HepG2 (cell line): ENCODE data around the gene PKD1L1. TPM values are rescaled to one million over a fixed set of nuclear protein-coding genes. Genes with fewer than 3 reads are reported as not detected.
A peak's percentile ranks its signal among the peaks of the same experiment; 100 is the strongest.

Source experiments
- ATAC-seq: fragments of 200-7000 bp; cut with Tn5 transposase; 3 replicates; pipeline ENCODE4 v1.9.1; 2020; ENCODE audit warnings: mild to moderate bottlenecking, moderate library complexity
- BruUV-seq: library from RNA; stranded (reverse); fragments of 400-500 nt; replicated peaks from 2 replicates; lab custom pipeline; 2021; lab: Mats Ljungman, UMichigan
- CTCF ChIA-PET: fragments of 300-600 bp; formaldehyde crosslinking; extraction: SDS; loops from one replicate; lab custom pipeline; 2021; ENCODE audit warnings: low total read pairs, inconsistent platforms, low intra/inter-chr PET ratio; lab: Yijun Ruan, JAX
- POLR2A ChIA-PET: fragments of 350-600 bp; sonication (Branson Sonifier 250); formaldehyde crosslinking; loops from one replicate; lab custom pipeline; 2020; ENCODE audit warnings: antibody characterized with exemption, inconsistent platforms; lab: Yijun Ruan, JAX
- DNase-seq: peaks from one replicate; pipeline ENCODE4 v3.0.0-alpha.2; 2015; ENCODE audit warnings: low spot score
- FAIRE-seq: peaks from 3 replicates; lab custom pipeline; 2011; peaks lifted over from hg19 to GRCh38; lab: Jason Lieb, UNC
- H2AFZ ChIP-seq: one replicate; pipeline ENCODE4 v1.6.1; 2011; ENCODE audit warnings: low read length, inconsistent platforms
- H3K27ac ChIP-seq: fragments of 300-600 bp; 3 replicates; pipeline ENCODE4 v1.8.0; 2011; ENCODE audit warnings: mixed run types, mild to moderate bottlenecking, mixed read lengths, low read length, inconsistent platforms; ENCODE audit not compliant: insufficient read depth; ENCODE audit errors: extremely low read length
- H3K27me3 ChIP-seq, 2 experiments: fragments of 200-600 bp in 1 of 2; 2 replicates in 1 of 2; 3 replicates in 1 of 2; pipeline versions ENCODE4 v1.6.0 to v1.8.0; 2011; ENCODE audit warnings: low read length in 2 of 2, mild to moderate bottlenecking in 2 of 2, moderate library complexity in 2 of 2, inconsistent platforms in 1 of 2; ENCODE audit not compliant: insufficient read depth in 2 of 2, control insufficient read depth in 1 of 2
- H3K36me3 ChIP-seq, 2 experiments: fragments of 200-600 bp in 1 of 2; replicated peaks in 1 of 2; 2 replicates in 1 of 2; 3 replicates in 1 of 2; pipeline versions ENCODE4 v1.5.1 to v1.8.0; 2011; ENCODE audit warnings: low read length in 2 of 2, inconsistent platforms in 1 of 2; ENCODE audit not compliant: insufficient read depth in 2 of 2, control insufficient read depth in 1 of 2
- H3K4me1 ChIP-seq: 2 replicates; pipeline ENCODE4 v1.5.1; 2012; ENCODE audit warnings: low read length, inconsistent platforms; ENCODE audit not compliant: insufficient read depth
- H3K4me2 ChIP-seq: 2 replicates; pipeline ENCODE4 v1.6.0; 2011; ENCODE audit warnings: low read depth, low read length, inconsistent platforms
- H3K4me3 ChIP-seq, 3 experiments: fragments of 200-600 bp in 1 of 3; sonication (generic), shearing (Covaris generic) in 1 of 3; replicated peaks in 1 of 3; 2 replicates each; pipeline ENCODE4 v1.5.1; 2011 to 2016; ENCODE audit warnings: low read length in 3 of 3, inconsistent platforms in 2 of 3, low read depth in 2 of 3, mild to moderate bottlenecking in 2 of 3, control low read depth in 1 of 3, mixed read lengths in 1 of 3; ENCODE audit not compliant: insufficient read depth in 1 of 3
- H3K79me2 ChIP-seq: one replicate; pipeline ENCODE4 v1.6.1; 2011; ENCODE audit warnings: low read length, inconsistent platforms; ENCODE audit not compliant: insufficient read depth
- H3K9ac ChIP-seq: 2 replicates; pipeline ENCODE4 v1.6.0; 2011; ENCODE audit warnings: mild to moderate bottlenecking, low read depth, low read length, inconsistent platforms; ENCODE audit not compliant: insufficient read depth
- H3K9me3 ChIP-seq: 2 replicates; pipeline ENCODE4 v1.5.1; 2012; ENCODE audit warnings: mild to moderate bottlenecking, low read length
- H4K20me1 ChIP-seq: 2 replicates; pipeline ENCODE4 v1.6.0; 2011; ENCODE audit warnings: inconsistent platforms, mild to moderate bottlenecking, low read length, moderate library complexity; ENCODE audit not compliant: insufficient read depth
- EP300 ChIP-seq, 3 experiments: sonication (generic) in 1 of 3; formaldehyde crosslinking in 1 of 3; IDR thresholded peaks; 2 replicates each; pipeline versions ENCODE4 v1.5.1 to v1.6.1; 2011 to 2020; ENCODE audit warnings: low read depth in 2 of 3, low read length in 2 of 3, borderline replicate concordance in 1 of 3, improper control_type of control experiment in 1 of 3, mild to moderate bottlenecking in 1 of 3, missing genetic modification reagents in 1 of 3, moderate library complexity in 1 of 3
- ESRRA ChIP-seq: sonication (generic); formaldehyde crosslinking; IDR thresholded peaks from 2 replicates; pipeline ENCODE4 v1.5.1; 2020; ENCODE audit warnings: mild to moderate bottlenecking, low read depth, missing genetic modification reagents
- HNF4G ChIP-seq, 2 experiments: sonication (generic) in 1 of 2; formaldehyde crosslinking in 1 of 2; IDR thresholded peaks; 2 replicates each; pipeline versions ENCODE4 v1.4.0 to v1.6.1; 2011 to 2020; ENCODE audit warnings: borderline replicate concordance in 2 of 2, low read depth in 2 of 2, mild to moderate bottlenecking in 2 of 2, low read length in 1 of 2, missing genetic modification reagents in 1 of 2, moderate library complexity in 1 of 2
- KLF6 ChIP-seq: IDR thresholded peaks from 2 replicates; pipeline ENCODE4 v1.8.0; 2016; ENCODE audit warnings: missing biosample characterization, missing genetic modification reagents
- PRDM10 ChIP-seq: sonication (generic); formaldehyde crosslinking; IDR thresholded peaks from 2 replicates; pipeline ENCODE4 v1.4.0; 2020; ENCODE audit warnings: low read depth, missing genetic modification reagents
- PRMT3 ChIP-seq: sonication (generic); formaldehyde crosslinking; IDR thresholded peaks from 2 replicates; pipeline ENCODE4 v1.8.1; 2022; ENCODE audit warnings: low read depth, mild to moderate bottlenecking, moderate library complexity, missing genetic modification reagents, borderline replicate concordance
- SAP130 ChIP-seq: IDR thresholded peaks from 2 replicates; pipeline ENCODE4 v1.6.1; 2016; ENCODE audit warnings: low read depth
- ZBTB49 ChIP-seq: sonication (generic); formaldehyde crosslinking; IDR thresholded peaks from 2 replicates; pipeline ENCODE4 v1.4.0; 2020; ENCODE audit warnings: missing genetic modification reagents, borderline replicate concordance
- ZNF224 ChIP-seq: sonication (generic); formaldehyde crosslinking; IDR thresholded peaks from 2 replicates; pipeline ENCODE4 v1.5.0; 2020; ENCODE audit warnings: mild to moderate bottlenecking, missing genetic modification reagents
- ZNF7 ChIP-seq: IDR thresholded peaks from 2 replicates; pipeline ENCODE4 v1.6.1; 2016; ENCODE audit warnings: missing biosample characterization, missing genetic modification reagents
- WGBS: methylation state at CpG from one replicate; pipeline ENCODE4 v1.1.6; 2017; ENCODE audit warnings: low lambda C conversion rate; 5-methylcytosine and 5-hydroxymethylcytosine counted together
- in situ Hi-C: cut with HindIII; loops from 2 replicates; pipeline ENCODE4 v1.10.0; 2017; ENCODE audit warnings: low pct_unique_long_range_greater_than_20kb; ENCODE audit not compliant: extremely low pct_ligation_motif_present
- intact Hi-C: fragments of 100-400 bp; cut with micrococcal nuclease; formaldehyde crosslinking; loops from one replicate; pipeline ENCODE4 v1.10.0; 2022; ENCODE audit not compliant: unreplicated experiment
- polyA plus RNA-seq, 8 experiments: library from polyadenylated mRNA; depleted of rRNA in 3 of 8; stranded (reverse) in 7 of 8; unstranded in 1 of 8; fragments of >200 nt; fragmentation: Illumina TruSeq in 4 of 8; extraction: Trizol in 4 of 8; gene quantifications; 2 replicates each; pipeline versions ENCODE4 v1.2.1 to v1.2.3, GENCODE V29; 2011 to 2016; ENCODE audit warnings: low read depth in 4 of 8, missing spikeins in 1 of 8, mixed read lengths in 1 of 8; ENCODE audit not compliant: insufficient read depth in 1 of 8
- total RNA-seq, 5 experiments: library from RNA; depleted of rRNA; stranded (reverse); fragments of >200 nt; fragmentation: Illumina TruSeq; extraction: Trizol; gene quantifications; 2 replicates each; pipeline ENCODE4 v1.2.3, GENCODE V29; 2016; ENCODE audit warnings: low read depth in 1 of 5

The PKD1L1 gene
- total and polyA plus RNA-seq, 2 of the 13 experiments (the other 11 are each of a cell fraction or from before 2014, with no cell fraction given), result 0.01 TPM; not detected in 1

GRCh38 chr7:47799524-47799923 is 148.7 kb downstream of the PKD1L1 start:
- no TSS peak for BruUV-seq
- intact Hi-C loops, result no loop called here
- ChIA-PET POLR2A (no interaction called here), CTCF (no interaction called here)
- Histone ChIP-seq H3K4me1 (peaks cover 53% of the 10 kb centered on the region), H3K9ac (no peak overlapping the region), H2AFZ (no peak overlapping the region), H3K79me2 (no peaks in the 10 kb centered on the region), H3K4me3 (no peak overlapping the region), H3K9me3 (no peaks in the 10 kb centered on the region), H4K20me1 (no peaks in the 10 kb centered on the region), H3K36me3 (no peaks in the 10 kb centered on the region), H3K4me2 (no peak overlapping the region), H3K27me3 (no peaks in the 10 kb centered on the region), H3K27ac (no peak overlapping the region)
- DNase-seq (no peak), ATAC-seq (no peak), FAIRE-seq (no peak)
- in situ Hi-C loops, result no loop called here
- WGBS, result 90% methylated on average over 6 of the region's 6 CpGs
- TF ChIP-seq PRDM10 (CRISPR knock-in tag) (no peak), EP300 (IDR thresholded peaks at IDR 0.05; ENCODE audit: low read depth in 2 of 2, low read length in 2 of 2) (no peak), EP300 (CRISPR knock-in tag; IDR thresholded peaks at IDR 0.05; ENCODE audit: borderline replicate concordance) (no peak), ZNF7 (CRISPR knock-in tag) (0 out of 2 replicates have a peak, but pooled peaks have one; percentile 22)

- Histone ChIP-seq H3K79me2 (no peaks in the 10 kb centered on the region), H3K4me2 (no peak overlapping the region), H3K36me3 (no peaks in the 10 kb centered on the region), H3K4me1 (peaks cover 52% of the 10 kb centered on the region), H3K4me3 (no peak overlapping the region), H4K20me1 (no peaks in the 10 kb centered on the region), H3K9ac (no peak overlapping the region), H2AFZ (no peak overlapping the region), H3K9me3 (no peaks in the 10 kb centered on the region), H3K27me3 (no peaks in the 10 kb centered on the region), H3K27ac (no peak overlapping the region)
- CTCF ChIA-PET, result no interaction called here
- FAIRE-seq (no peak), ATAC-seq (no peak), DNase-seq (no peak)
- BruUV-seq, result no TSS peak
- in situ Hi-C loops (no loop called here), intact Hi-C loops (no loop called here)
- POLR2A ChIA-PET, result interaction anchor here (0.9 to 2.0 kb wide), 2 partner anchors 10 to 33 kb away, joined by 3 to 6 read pairs; no protein-coding TSS in a partner anchor
- 78% methylated on average over 4 of the region's 4 CpGs for WGBS
- TF ChIP-seq KLF6 (CRISPR knock-in tag) (no peak), ESRRA (no peak), ZNF224 (CRISPR knock-in tag) (no peak), HNF4G (IDR thresholded peaks at IDR 0.05; ENCODE audit: borderline replicate concordance, low read depth, low read length) (no peak), HNF4G (CRISPR knock-in tag; IDR thresholded peaks at IDR 0.05; ENCODE audit: borderline replicate concordance, low read depth) (no peak), ZBTB49 (CRISPR knock-in tag) (no peak), SAP130 (CRISPR knock-in tag) (no peak), PRMT3 (CRISPR knock-in tag) (no peak)
These were observed 151.9 kb downstream of the PKD1L1 start for GRCh38 chr7:47796347-47796746.
